Thoracic aorta (tissue), 2 donors: ENCODE measurements around the gene HUS1B. TPM values are rescaled to one million over a fixed set of nuclear protein-coding genes. Genes with fewer than 3 reads are reported as not detected.

Experiments used
- ATAC-seq: fragments of 150-250 bp; one replicate; pipeline ENCODE4 v1.8.0; 2017; ENCODE audit warnings: low read depth; ENCODE audit not compliant: insufficient number of reproducible peaks, low FRiP score
- DNase-seq: peaks from one replicate; pipeline ENCODE4 v3.0.0-alpha.2; 2020; ENCODE audit warnings: low spot score
- H3K27ac ChIP-seq, 2 donors: fragments of 200-600 bp; sonication (generic); 1 replicate in 1 of 2; 2 replicates in 1 of 2; pipeline ENCODE4 v1.5.1; 2016; ENCODE audit warnings: mild to moderate bottlenecking in 2 of 2, moderate library complexity in 2 of 2
- H3K27me3 ChIP-seq: fragments of 200-600 bp; sonication (generic); replicated peaks from 2 replicates; pipeline ENCODE4 v1.6.0; 2016; ENCODE audit warnings: mild to moderate bottlenecking; ENCODE audit not compliant: insufficient read depth
- H3K36me3 ChIP-seq: fragments of 200-600 bp; sonication (generic); one replicate; pipeline ENCODE4 v1.5.1; 2016
- H3K4me1 ChIP-seq, 2 donors: fragments of 200-600 bp; sonication (generic); 1 replicate in 1 of 2; 2 replicates in 1 of 2; pipeline versions ENCODE4 v1.5.1 to v1.6.0; 2016; ENCODE audit warnings: low read depth in 2 of 2, mild to moderate bottlenecking in 1 of 2; ENCODE audit not compliant: control insufficient read depth in 1 of 2
- H3K4me3 ChIP-seq: fragments of 200-600 bp; sonication (generic); 2 replicates; pipeline ENCODE4 v1.5.1; 2016; ENCODE audit warnings: mild to moderate bottlenecking
- H3K9me3 ChIP-seq: fragments of 200-600 bp; sonication (generic); 2 replicates; pipeline ENCODE4 v1.5.1; 2016
- CTCF ChIP-seq: fragments of 200-600 bp; sonication (generic); IDR thresholded peaks from one replicate; pipeline ENCODE4 v1.5.1; 2019; ENCODE audit warnings: antibody characterized with exemption
- total RNA-seq, 2 donors: library from RNA; depleted of rRNA; stranded (reverse); fragments of >200 nt; gene quantifications; one replicate each; pipeline versions ENCODE4 v1.1.0 to v1.2.3, GENCODE V29; 2016

The HUS1B gene
- total RNA-seq, 2 donors from 2014 or later = 0.71 to 2.6 TPM

- TF ChIP-seq CTCF = no peak
- DNase-seq (no peak), ATAC-seq (no peak)
- peaks cover 4 to 11% of the 10 kb centered on the region in 2 donors for H3K4me1 ChIP-seq
- no peaks in the 10 kb centered on the region for H3K27me3 ChIP-seq
- H3K27ac ChIP-seq = no peak overlapping the region
- no peak overlapping the region for H3K4me3 ChIP-seq
- no peaks in the 10 kb centered on the region for H3K9me3 ChIP-seq
- H3K36me3 ChIP-seq = no peaks in the 10 kb centered on the region
Observed at GRCh38 chr6:684831-685636, 28.1 kb upstream of the HUS1B start.

- no peak for DNase-seq
- no peak for TF ChIP-seq CTCF
- no peaks in the 10 kb centered on the region for H3K9me3 ChIP-seq
- no peak overlapping the region for H3K27ac ChIP-seq
- H3K27me3 ChIP-seq = no peaks in the 10 kb centered on the region
- H3K4me3 ChIP-seq = peak overlapping the region; percentile 3
- ATAC-seq = no peak
- H3K4me1 ChIP-seq = peaks cover 4 to 11% of the 10 kb centered on the region in 2 donors
- H3K36me3 ChIP-seq = no peaks in the 10 kb centered on the region
Observed at GRCh38 chr6:683742-684440, 27.0 kb upstream of the HUS1B start.

GRCh38 chr6:680666-681340 is 23.9 kb upstream of the HUS1B start:
- Histone ChIP-seq H3K27me3 (no peaks in the 10 kb centered on the region), H3K9me3 (no peaks in the 10 kb centered on the region), H3K4me1 (peaks cover 4 to 11% of the 10 kb centered on the region in 2 donors), H3K4me3 (no peak overlapping the region), H3K36me3 (no peaks in the 10 kb centered on the region), H3K27ac (no peak overlapping the region)
- ATAC-seq (no peak), DNase-seq (no peak)
- TF ChIP-seq CTCF = no peak

GRCh38 chr6:680251-680650 is 23.4 kb upstream of the HUS1B start:
- Histone ChIP-seq H3K9me3 (no peaks in the 10 kb centered on the region), H3K4me1 (peaks cover under 1 to 11% of the 10 kb centered on the region in 2 donors), H3K4me3 (no peak overlapping the region), H3K36me3 (no peaks in the 10 kb centered on the region), H3K27ac (no peak overlapping the region), H3K27me3 (no peaks in the 10 kb centered on the region)
- no peak for TF ChIP-seq CTCF
- no peak for DNase-seq
- no peak for ATAC-seq

GRCh38 chr6:679282-679681 is 22.4 kb upstream of the HUS1B start:
- ATAC-seq (no peak), DNase-seq (no peak)
- no peaks in the 10 kb centered on the region for H3K36me3 ChIP-seq
- no peak overlapping the region for H3K27ac ChIP-seq
- TF ChIP-seq CTCF = no peak
- H3K9me3 ChIP-seq = no peaks in the 10 kb centered on the region
- H3K4me3 ChIP-seq = no peak overlapping the region
- peaks cover 0 to 7% of the 10 kb centered on the region in 2 donors for H3K4me1 ChIP-seq
- H3K27me3 ChIP-seq = no peaks in the 10 kb centered on the region
